Tibial nerve (tissue), 4 donors: Measurements from ENCODE around the gene VPS72.

Experiments
- CTCF ChIP-seq, 5 experiments: fragments of 200-600 bp in 3 of 5; fragments of 450-650 bp in 2 of 5; sonication (generic) in 3 of 5; IDR thresholded peaks; one replicate each; pipeline ENCODE4 v1.5.1; 2016 to 2019; ENCODE audit warnings: antibody characterized with exemption in 5 of 5, mild to moderate bottlenecking in 3 of 5, moderate library complexity in 2 of 5
- EP300 ChIP-seq, 2 donors: sonication (generic); formaldehyde crosslinking; IDR thresholded peaks; one replicate each; pipeline ENCODE4 v1.6.1; 2017; ENCODE audit warnings: antibody characterized with exemption in 2 of 2, mild to moderate bottlenecking in 1 of 2
- POLR2A ChIP-seq, 2 donors: fragments of 450-650 bp; IDR thresholded peaks; one replicate each; pipeline ENCODE4 v1.6.1; 2017; ENCODE audit warnings: antibody characterized with exemption in 2 of 2, mild to moderate bottlenecking in 2 of 2, moderate library complexity in 2 of 2

- no peak for TF ChIP-seq POLR2A (IDR thresholded peaks at IDR 0.05)
- TF ChIP-seq CTCF (IDR thresholded peaks at IDR 0.05): no peak
- no peak for TF ChIP-seq EP300 (IDR thresholded peaks at IDR 0.05)
Measured at GRCh38 chr1:151128800-151129199, 61.2 kb downstream of the VPS72 start.
